Gastroesophageal sphincter (tissue), 3 donors: ENCODE data around the gene TOP3A.
A peak's percentile ranks its signal among the peaks of the same experiment; 100 is the strongest.

Experiments used
- CTCF ChIP-seq, 4 experiments: fragments of 200-600 bp in 2 of 4; fragments of 450-650 bp in 2 of 4; sonication (generic) in 1 of 4; IDR thresholded peaks; one replicate each; pipeline ENCODE4 v1.5.1; 2017 to 2019; ENCODE audit warnings: antibody characterized with exemption in 4 of 4, mild to moderate bottlenecking in 2 of 4, moderate library complexity in 2 of 4
- POLR2A ChIP-seq, 2 donors: fragments of 450-650 bp; IDR thresholded peaks; one replicate each; pipeline ENCODE4 v1.6.1; 2017; ENCODE audit warnings: antibody characterized with exemption in 2 of 2, mild to moderate bottlenecking in 2 of 2, moderate library complexity in 1 of 2

GRCh38 chr17:18258356-18259038, 56.3 kb downstream of the TOP3A start, which contains the start of gene FLII:
- TF ChIP-seq CTCF (IDR thresholded peaks at IDR 0.05) (no peak), POLR2A (IDR thresholded peaks at IDR 0.05) (peak; percentile 78 to 83)
